ENCODE results near the gene SYT6.

DNA sequence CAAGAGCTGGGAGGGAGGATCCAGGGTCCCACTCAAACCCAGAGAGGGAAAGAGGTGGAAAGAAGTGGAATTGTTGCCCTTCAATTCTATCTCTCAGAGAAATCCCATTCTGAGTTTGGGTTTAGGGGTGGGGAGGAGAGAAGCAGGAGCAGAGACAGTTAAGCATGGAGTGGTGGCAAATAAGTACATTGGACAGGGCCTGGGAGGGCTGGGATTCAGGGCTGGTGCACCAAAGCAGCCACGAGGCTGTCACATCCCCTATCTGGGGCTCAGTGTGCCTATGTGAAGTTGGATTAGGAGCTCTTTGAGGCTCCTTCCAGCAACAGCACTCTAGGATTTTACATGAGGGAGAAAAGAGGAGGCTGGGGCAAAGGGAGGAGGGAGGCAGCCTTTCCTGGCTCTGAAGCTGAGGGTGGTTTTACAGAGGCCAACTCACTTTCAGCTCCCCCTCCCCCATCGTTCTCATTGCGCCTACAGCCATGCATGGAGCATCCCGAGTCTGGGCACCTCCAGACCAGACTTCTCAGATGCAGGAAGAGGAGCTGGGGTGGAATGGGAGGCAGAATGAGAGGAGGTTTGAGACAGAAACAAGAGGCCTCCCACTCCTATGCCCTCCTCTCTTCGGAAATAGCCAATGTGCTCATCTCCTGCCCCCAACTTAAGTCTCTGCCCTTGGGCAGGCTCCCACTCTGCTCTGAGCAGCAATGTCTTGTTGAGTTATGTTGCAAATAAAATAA lies 3.0 kb upstream of the SYT6 start:
- no peak for TF ChIP-seq NCOA1 (CRISPR knock-in tag; IDR thresholded peaks at IDR 0.05)
- no peak for TF ChIP-seq POLR2A (IDR thresholded peaks at IDR 0.05; ENCODE audit: insufficient read depth in 1 of 2, low read depth in 2 of 2, low read length in 2 of 2)

All from HepG2 (cell line).